GM18511 (cell line): ENCODE data around the gene IFT57.
"Not testable (repeated sequence)": the region's sequence is repeated elsewhere in the genome, so short reads cannot be mapped to it uniquely, and the experiment has no call there.

Experiments
- ATAC-seq: cut with Tn5 transposase; IDR thresholded peaks from one replicate; pipeline ENCODE4 v1.9.1; 2021; ENCODE audit warnings: mild to moderate bottlenecking, moderate library complexity; ENCODE audit not compliant: unreplicated experiment

IFT57 gene, protein sequence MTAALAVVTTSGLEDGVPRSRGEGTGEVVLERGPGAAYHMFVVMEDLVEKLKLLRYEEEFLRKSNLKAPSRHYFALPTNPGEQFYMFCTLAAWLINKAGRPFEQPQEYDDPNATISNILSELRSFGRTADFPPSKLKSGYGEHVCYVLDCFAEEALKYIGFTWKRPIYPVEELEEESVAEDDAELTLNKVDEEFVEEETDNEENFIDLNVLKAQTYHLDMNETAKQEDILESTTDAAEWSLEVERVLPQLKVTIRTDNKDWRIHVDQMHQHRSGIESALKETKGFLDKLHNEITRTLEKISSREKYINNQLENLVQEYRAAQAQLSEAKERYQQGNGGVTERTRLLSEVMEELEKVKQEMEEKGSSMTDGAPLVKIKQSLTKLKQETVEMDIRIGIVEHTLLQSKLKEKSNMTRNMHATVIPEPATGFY

GRCh38 chr3:108221911-108222852 is at the start of gene IFT57:
Gene IFT57, minus strand, starts transcription at chr3:108222424. Its CDS starts 102 bp downstream, at chr3:108222322.
- ATAC-seq = peak; percentile 91

DNA sequence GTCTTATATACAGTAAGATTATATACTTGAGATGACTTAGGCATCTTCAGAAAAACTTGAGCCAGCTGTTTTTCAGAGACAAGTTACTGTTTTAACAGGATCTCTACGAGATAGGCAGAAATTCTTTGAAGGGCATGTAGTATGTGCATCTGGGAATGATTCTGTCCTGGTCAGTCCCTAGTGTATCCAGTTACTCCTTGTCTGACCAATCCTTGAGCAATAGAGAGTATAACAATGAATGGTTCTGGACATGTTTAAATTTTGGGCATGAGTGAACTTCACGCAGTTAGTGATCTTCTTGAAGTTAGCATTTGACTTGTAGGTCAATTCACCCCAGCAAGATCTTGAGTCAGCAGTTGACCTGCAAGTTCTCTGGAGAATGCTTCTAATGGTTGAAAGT is 49.4 kb upstream of the IFT57 start:
- no peak for ATAC-seq

DNA sequence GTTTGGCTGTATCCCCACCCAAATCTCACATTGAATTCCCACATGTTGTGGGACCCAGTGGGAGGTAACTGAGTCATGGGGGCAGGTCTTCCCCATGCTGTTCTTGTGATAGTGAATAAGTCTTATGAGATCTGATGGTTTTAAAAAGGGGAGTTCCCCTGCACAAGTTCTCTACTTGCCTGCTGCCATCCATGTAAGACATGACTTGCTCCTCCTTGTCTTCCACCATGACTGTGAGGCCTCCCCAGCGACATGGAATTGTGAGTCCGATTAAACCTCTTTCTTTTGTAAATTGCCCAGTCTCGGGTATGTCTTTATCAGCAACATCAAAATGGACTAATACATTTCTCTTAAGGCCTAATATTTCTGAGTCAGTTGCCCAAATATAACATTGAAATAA is 46.0 kb upstream of the IFT57 start:
- not testable (repeated sequence) for ATAC-seq

GRCh38 chr3:108264534-108265298 is 42.5 kb upstream of the IFT57 start:
- ATAC-seq = peak; percentile 75

DNA sequence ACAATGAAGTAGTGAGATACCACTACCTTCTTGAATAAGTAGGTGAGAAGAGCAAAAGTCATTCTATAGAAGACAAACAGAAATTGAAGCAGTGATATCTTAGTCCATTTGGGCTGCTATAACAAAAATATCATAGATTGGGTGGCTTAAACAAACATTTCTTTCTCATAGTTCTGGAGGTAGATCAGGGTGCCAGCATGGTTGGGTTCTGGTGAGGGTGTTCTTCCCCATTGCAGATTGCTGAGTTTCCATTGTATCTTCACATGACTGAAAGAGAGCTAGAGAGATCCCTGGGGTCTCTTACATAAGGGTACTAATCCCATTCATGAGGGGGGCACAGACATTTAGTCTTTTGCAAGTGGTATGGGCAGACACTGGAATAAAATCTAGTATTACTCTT is 32.9 kb upstream of the IFT57 start:
- ATAC-seq = no peak

DNA sequence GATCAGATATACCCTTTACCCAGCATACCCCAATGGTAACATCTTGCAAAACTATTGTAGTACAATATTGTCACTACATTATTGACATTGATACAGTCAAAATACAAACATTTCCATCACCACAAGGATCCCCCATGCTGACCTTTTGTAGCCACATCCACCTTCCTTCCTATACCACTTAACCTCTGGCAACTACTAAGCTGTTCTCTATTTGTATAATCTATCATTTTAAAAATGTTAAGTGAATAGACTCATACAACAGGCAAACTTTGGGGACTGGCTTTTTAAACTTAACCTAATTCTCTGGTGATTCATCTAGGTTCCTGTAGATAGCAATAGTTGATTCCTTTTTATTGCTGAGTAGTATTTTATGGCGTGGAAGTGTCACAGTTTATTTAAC is 29.6 kb upstream of the IFT57 start:
- no peak for ATAC-seq

DNA sequence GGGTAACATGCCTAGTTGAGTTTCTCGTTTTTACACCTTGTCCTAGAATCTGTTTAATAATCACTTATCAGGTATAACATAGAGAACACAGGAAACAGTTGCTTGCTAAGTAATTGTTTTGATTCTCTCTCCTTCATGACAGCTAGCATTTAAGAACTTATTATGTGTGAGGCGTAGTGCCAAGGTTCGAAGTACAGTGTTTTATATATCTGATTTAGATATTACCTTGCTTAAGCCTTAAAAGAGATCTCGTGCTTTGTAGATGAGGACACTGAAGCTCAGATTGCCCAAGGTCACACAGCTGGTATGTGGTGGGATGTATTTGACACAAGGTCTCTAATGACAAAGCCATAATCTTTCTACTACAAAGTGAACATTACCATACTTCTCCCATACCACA is 29.0 kb upstream of the IFT57 start:
- no peak for ATAC-seq

GRCh38 chr3:108250626-108251025 is 28.4 kb upstream of the IFT57 start:
- no peak for ATAC-seq

- ATAC-seq = no peak
These were observed 21.0 kb upstream of the IFT57 start for GRCh38 chr3:108243243-108243642.

DNA sequence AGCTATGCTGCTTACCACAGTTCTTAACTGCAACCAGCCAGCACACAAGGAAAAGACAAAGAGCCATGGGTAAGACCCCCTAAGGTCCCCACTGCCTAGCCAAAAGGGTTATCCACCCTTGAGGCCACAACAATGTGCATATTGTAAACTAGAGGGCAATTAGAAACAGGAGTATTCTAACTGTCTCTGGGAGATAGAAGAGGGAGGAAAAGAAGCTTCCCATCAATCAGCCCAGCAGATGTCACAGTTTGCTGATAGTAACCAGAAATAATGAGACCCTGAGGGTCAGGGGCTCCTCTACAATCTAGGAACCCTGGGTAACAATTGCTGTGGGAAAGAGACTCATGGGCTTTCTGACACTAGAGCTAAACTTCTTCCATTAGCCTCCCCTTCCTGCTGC is 20.6 kb upstream of the IFT57 start:
- no peak for ATAC-seq

DNA sequence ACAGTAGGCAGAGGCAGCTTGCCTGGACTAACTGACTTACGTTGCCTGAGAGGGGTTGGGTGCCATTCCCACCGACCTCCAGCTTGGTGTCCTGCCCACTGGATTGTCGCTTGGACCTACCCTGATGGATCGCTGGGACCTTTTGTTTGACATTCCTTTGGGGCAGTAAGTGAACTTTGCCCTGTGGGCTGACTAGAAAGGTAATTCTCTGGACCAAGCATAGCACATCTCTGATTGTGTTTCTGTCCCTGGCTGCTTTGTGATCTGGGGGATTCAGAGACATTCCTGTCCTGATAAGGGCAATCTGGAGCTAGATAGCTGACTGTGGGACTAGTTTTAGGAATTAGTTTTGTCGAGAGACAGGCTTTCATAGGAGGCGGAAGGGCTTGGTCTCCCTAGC is 19.5 kb upstream of the IFT57 start:
- ATAC-seq = no peak

GRCh38 chr3:108241146-108241545 is 18.9 kb upstream of the IFT57 start:
- ATAC-seq = no peak

GRCh38 chr3:108239082-108239481 is 16.9 kb upstream of the IFT57 start:
- ATAC-seq = no peak

GRCh38 chr3:108235290-108235689 is 13.1 kb upstream of the IFT57 start:
- ATAC-seq = no peak

DNA sequence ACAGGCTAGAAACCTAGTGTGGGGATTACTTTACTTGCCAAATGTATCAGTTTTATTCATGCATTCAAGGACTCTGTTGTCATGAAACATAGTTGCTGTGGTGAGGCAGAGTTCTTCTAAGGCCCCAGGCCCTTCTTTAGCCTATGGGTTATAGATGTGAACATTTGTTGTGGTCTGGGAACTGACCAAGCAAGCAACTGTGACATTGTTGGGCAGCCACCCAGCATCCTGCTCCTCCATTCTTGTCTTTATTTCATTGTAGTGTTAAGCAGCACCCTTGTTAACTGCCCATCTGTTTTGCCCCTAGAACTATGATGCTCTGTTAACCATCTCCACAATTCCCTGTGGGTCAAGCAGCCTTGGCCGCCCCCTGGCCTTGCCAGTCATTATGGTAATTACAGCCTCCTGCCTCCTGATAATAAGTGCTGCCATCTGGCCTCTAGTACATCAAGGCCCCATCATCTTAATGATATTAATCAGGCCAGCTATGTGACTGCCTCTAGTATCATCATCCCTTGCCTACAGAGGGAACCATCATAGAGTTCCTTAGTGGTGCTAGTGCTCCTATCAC is 12.2 kb upstream of the IFT57 start:
- peak; percentile 55 for ATAC-seq

DNA sequence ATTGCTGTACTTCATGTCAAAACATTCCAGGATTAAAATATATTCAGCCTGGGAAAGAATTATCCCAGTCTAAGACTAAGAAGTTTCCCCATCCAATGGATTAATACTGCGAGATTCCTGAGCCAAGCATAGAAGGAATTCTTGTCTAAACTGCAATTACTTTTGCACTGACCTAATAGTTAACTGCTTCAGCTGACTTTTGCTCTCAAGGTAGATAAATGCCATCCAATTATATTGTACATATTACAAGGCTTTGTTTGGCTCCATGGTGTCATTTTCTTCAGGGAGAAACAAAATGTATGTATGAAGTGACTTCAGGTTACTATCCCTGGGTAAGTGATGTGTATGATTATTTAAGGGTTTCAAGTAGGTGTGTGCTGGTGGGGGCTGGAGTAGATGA is 6.1 kb upstream of the IFT57 start:
- no peak for ATAC-seq

DNA sequence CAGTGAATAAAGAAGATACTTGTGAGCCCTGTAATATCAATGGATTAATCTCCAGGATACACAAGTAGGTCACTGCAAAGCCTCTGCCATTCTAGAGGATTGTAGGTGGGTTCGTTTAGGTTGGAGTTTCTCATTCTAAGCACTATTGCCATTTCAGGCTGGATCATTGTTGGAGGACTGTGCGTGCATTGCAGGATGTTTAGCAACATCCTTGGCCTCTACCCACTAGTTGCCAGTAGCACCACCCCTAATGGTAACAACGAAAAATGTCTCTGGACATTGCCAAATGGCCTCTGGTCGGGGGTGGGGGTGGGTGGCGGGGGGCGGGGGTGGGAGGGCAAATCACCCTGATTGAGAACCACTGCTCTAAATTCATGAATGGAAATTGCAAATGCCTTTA is 4.9 kb upstream of the IFT57 start:
- no peak for ATAC-seq

- no peak for ATAC-seq
These were observed 3.0 kb upstream of the IFT57 start for GRCh38 chr3:108225221-108225620.

DNA sequence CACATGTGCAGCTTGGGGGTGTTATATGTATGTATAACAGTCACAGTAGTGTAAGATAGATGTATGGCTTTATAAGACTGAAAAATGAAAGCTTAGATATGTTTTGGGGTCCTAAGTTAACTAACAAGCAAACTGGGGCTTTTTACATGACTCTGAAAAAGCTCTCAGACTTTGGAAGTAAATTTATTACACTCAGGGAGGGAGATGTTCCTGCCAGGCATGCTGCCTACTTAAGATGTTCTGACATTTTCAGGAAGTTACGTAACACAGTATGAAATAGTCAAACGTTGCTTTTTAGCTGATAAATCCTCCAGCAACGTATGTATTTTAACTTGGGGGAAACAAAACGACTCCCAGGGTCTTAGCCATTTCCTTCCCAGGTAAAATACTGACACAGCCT is 1.7 kb upstream of the IFT57 start:
- ATAC-seq = no peak

GRCh38 chr3:108222853-108223565 is 785 bp upstream of the IFT57 start:
- no peak for ATAC-seq
